GM12875 (cell line): Measurements from ENCODE around the gene LRRC43.

Source experiments
- H3K4me3 ChIP-seq: one replicate; pipeline ENCODE4 v1.5.1; 2011; ENCODE audit warnings: low read depth, low read length, control low read depth
- TF ChIP-seq, protein P1 (sequence below): IDR thresholded peaks from 2 replicates; pipeline ENCODE4 v1.5.1; 2011; ENCODE audit warnings: low read depth, mild to moderate bottlenecking, control low read depth, inconsistent platforms, low read length, moderate library complexity, borderline replicate concordance; ENCODE audit not compliant: insufficient read depth

The LRRC43 gene

GRCh38 chr12:122144885-122145284, 38.0 kb upstream of the LRRC43 start:
- no peak overlapping the region for H3K4me3 ChIP-seq
- TF ChIP-seq, protein P1, sequence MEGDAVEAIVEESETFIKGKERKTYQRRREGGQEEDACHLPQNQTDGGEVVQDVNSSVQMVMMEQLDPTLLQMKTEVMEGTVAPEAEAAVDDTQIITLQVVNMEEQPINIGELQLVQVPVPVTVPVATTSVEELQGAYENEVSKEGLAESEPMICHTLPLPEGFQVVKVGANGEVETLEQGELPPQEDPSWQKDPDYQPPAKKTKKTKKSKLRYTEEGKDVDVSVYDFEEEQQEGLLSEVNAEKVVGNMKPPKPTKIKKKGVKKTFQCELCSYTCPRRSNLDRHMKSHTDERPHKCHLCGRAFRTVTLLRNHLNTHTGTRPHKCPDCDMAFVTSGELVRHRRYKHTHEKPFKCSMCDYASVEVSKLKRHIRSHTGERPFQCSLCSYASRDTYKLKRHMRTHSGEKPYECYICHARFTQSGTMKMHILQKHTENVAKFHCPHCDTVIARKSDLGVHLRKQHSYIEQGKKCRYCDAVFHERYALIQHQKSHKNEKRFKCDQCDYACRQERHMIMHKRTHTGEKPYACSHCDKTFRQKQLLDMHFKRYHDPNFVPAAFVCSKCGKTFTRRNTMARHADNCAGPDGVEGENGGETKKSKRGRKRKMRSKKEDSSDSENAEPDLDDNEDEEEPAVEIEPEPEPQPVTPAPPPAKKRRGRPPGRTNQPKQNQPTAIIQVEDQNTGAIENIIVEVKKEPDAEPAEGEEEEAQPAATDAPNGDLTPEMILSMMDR, result no peak

- TF ChIP-seq, protein P1, result no peak
- H3K4me3 ChIP-seq, result no peak overlapping the region
Measured at GRCh38 chr12:122145505-122146330, 37.2 kb upstream of the LRRC43 start.

- TF ChIP-seq, protein P1, result no peak
- H3K4me3 ChIP-seq, result no peak overlapping the region
Measured at GRCh38 chr12:122147514-122148290, 35.2 kb upstream of the LRRC43 start.

GRCh38 chr12:122148657-122149056, 34.3 kb upstream of the LRRC43 start:
- TF ChIP-seq, protein P1, result no peak
- no peak overlapping the region for H3K4me3 ChIP-seq

- TF ChIP-seq, protein P1, result no peak
- H3K4me3 ChIP-seq, result no peak overlapping the region
Measured at GRCh38 chr12:122150127-122150681, 32.7 kb upstream of the LRRC43 start.

GRCh38 chr12:122152754-122153153, 30.2 kb upstream of the LRRC43 start:
- TF ChIP-seq, protein P1, result no peak
- no peak overlapping the region for H3K4me3 ChIP-seq
